AG08396 (cell line): ENCODE data around the gene SAXO1.
"Not testable (repeated sequence)": the region's sequence is repeated elsewhere in the genome, so short reads cannot be mapped to it uniquely, and the experiment has no call there.

ENCODE experiments used
- DNase-seq: peaks from one replicate; pipeline ENCODE4 v3.0.0; 2012; ENCODE audit warnings: low spot score, mixed read lengths

SAXO1 gene

GRCh38 chr9:18970393-18970792 lies 62.6 kb downstream of the SAXO1 start:
- DNase-seq, result no peak

- no peak for DNase-seq
Measured at GRCh38 chr9:18969128-18969527, 63.9 kb downstream of the SAXO1 start.

- no peak for DNase-seq
Measured at GRCh38 chr9:18955626-18956025, 77.4 kb downstream of the SAXO1 start.

- no peak for DNase-seq
Measured at GRCh38 chr9:18951936-18952335, 81.1 kb downstream of the SAXO1 start.

GRCh38 chr9:18947892-18948339 lies 85.1 kb downstream of the SAXO1 start:
- no peak for DNase-seq

GRCh38 chr9:18942801-18943200 lies 90.2 kb downstream of the SAXO1 start:
- DNase-seq, result no peak

GRCh38 chr9:18941060-18941740 lies 91.8 kb downstream of the SAXO1 start:
- no peak for DNase-seq

GRCh38 chr9:18939943-18940342 lies 93.1 kb downstream of the SAXO1 start:
- DNase-seq, result no peak

- no peak for DNase-seq
Measured at GRCh38 chr9:18936094-18936871, 96.7 kb downstream of the SAXO1 start.

GRCh38 chr9:18935541-18935940 lies 97.5 kb downstream of the SAXO1 start:
- no peak for DNase-seq

- not testable (repeated sequence) for DNase-seq
Measured at GRCh38 chr9:18930611-18931010, 102.4 kb downstream of the SAXO1 start.

- no peak for DNase-seq
Measured at GRCh38 chr9:18928711-18929110, 104.3 kb downstream of the SAXO1 start.

- DNase-seq, result no peak
Measured at GRCh38 chr9:18926513-18926912, 106.5 kb downstream of the SAXO1 start.

GRCh38 chr9:18925880-18926279 lies 107.1 kb downstream of the SAXO1 start:
- no peak for DNase-seq

GRCh38 chr9:18923671-18924430 lies 109.2 kb downstream of the SAXO1 start:
- no peak for DNase-seq

GRCh38 chr9:18923167-18923566 lies 109.8 kb downstream of the SAXO1 start:
- no peak for DNase-seq

GRCh38 chr9:18922161-18922885 lies 110.7 kb downstream of the SAXO1 start:
- DNase-seq, result no peak

GRCh38 chr9:18921366-18922075 lies 111.5 kb downstream of the SAXO1 start:
- no peak for DNase-seq

- DNase-seq, result no peak
Measured at GRCh38 chr9:18920141-18921084, 112.6 kb downstream of the SAXO1 start.

- no peak for DNase-seq
Measured at GRCh38 chr9:18911714-18912342, 121.2 kb downstream of the SAXO1 start.
